ENCODE measurements around the gene VPS37B. TPM values are rescaled to one million over a fixed set of nuclear protein-coding genes. Genes with fewer than 3 reads are reported as not detected.

VPS37B gene
- total RNA-seq, 1 experiment from 2014 or later = 12.3 TPM

GRCh38 chr12:122850695-122851350 is 45.1 kb downstream of the VPS37B start:
- H4K8ac ChIP-seq (replicated peaks; ENCODE audit: insufficient read length, low read depth, low read length) = no peak overlapping the region
- H2BK5ac ChIP-seq (ENCODE audit: insufficient read length, low read length) = no peak overlapping the region
- TF ChIP-seq CTCF (conservative IDR thresholded peaks at IDR 0.05) = no peak
- Mint-ChIP-seq H3K36me3 (ENCODE audit: insufficient read depth in 1 of 3, low read depth in 3 of 3) (no peaks in the 10 kb centered on the region), H3K27me3 (ENCODE audit: low read depth) (peaks cover 4% of the 10 kb centered on the region), H3K4me1 (peaks cover 0 to 4% of the 10 kb centered on the region in 2 experiments; a peak in 2 of 4 replicates), H3K27ac (no peak overlapping the region), H3K9me3 (no peaks in the 10 kb centered on the region), H3K4me3 (no peak overlapping the region)
- no peak overlapping the region for H4K5ac ChIP-seq (ENCODE audit: insufficient read length, low read depth, low read length)
- H2BK15ac ChIP-seq (ENCODE audit: low read depth, low read length) = no peak overlapping the region
- no peak overlapping the region for H3K14ac ChIP-seq (ENCODE audit: insufficient read depth, low read length)
- no peak overlapping the region for H4K91ac ChIP-seq (ENCODE audit: insufficient read length, low read depth, low read length)
- H3K9me3 ChIP-seq (ENCODE audit: control insufficient read depth, low read depth, low read length) = no peaks in the 10 kb centered on the region
- no CpG with 5 or more reads among the region's 27 CpGs for WGBS (ENCODE audit: extremely low coverage, insufficient read length, low lambda C conversion rate)
- no peak overlapping the region for H3K4me2 ChIP-seq (ENCODE audit: insufficient read depth, insufficient read length, low read length)
- H3K4ac ChIP-seq (ENCODE audit: low read depth, low read length) = no peak overlapping the region
- no peak overlapping the region for H3K56ac ChIP-seq (ENCODE audit: insufficient read length, low read depth, low read length)
- H2BK120ac ChIP-seq (ENCODE audit: low read depth, low read length, poor library complexity, severe bottlenecking) = no peak overlapping the region
- no peaks in the 10 kb centered on the region for H4K20me1 ChIP-seq (ENCODE audit: control insufficient read depth, insufficient read depth, insufficient read length)
- no peaks in the 10 kb centered on the region for H3K79me1 ChIP-seq (ENCODE audit: insufficient read depth, low read depth, low read length, poor library complexity, severe bottlenecking)
- no peaks in the 10 kb centered on the region for H3K23me2 ChIP-seq (ENCODE audit: insufficient read length, low read depth, low read length, poor library complexity, severe bottlenecking)
- H2AK5ac ChIP-seq (ENCODE audit: insufficient read length, low read length) = no peak overlapping the region
- no peak overlapping the region for H3K27ac ChIP-seq (ENCODE audit: insufficient read length, low read depth, low read length)
- H3K4me1 ChIP-seq (ENCODE audit: insufficient read depth, low read length) = no peaks in the 10 kb centered on the region
- H3K23ac ChIP-seq (ENCODE audit: insufficient read length, low read depth, low read length) = no peak overlapping the region
- H3K79me2 ChIP-seq (ENCODE audit: insufficient read depth, low read length) = no peaks in the 10 kb centered on the region
- no peak for DNase-seq
- H2BK20ac ChIP-seq (ENCODE audit: low read depth, low read length, poor library complexity, severe bottlenecking) = no peak overlapping the region
- no peak overlapping the region for H2AFZ ChIP-seq (ENCODE audit: low read length)
- no peak overlapping the region for H2BK12ac ChIP-seq (ENCODE audit: insufficient read length, low read depth, low read length)
- H3K9ac ChIP-seq (ENCODE audit: extremely low read depth, insufficient read length, low read length) = no peak overlapping the region
- no peaks in the 10 kb centered on the region for H3K27me3 ChIP-seq (ENCODE audit: insufficient read depth, low read length)
- H3T11ph ChIP-seq (ENCODE audit: low read length) = no peak overlapping the region
- no peak overlapping the region for H3K18ac ChIP-seq (ENCODE audit: insufficient read length, low read depth, low read length)
